ENCODE data around the gene CYP27C1. TPM values are rescaled to one million over a fixed set of nuclear protein-coding genes. Genes with fewer than 3 reads are reported as not detected.
A peak's percentile ranks its signal among the peaks of the same experiment; 100 is the strongest.

Gene CYP27C1
- total RNA-seq, 1 experiment from 2014 or later = 2.9 TPM

GRCh38 chr2:127162261-127163089 is 57.6 kb downstream of the CYP27C1 start:
- DNase-seq (ENCODE audit: low read depth) = no peak
- in situ Hi-C loops (cut with HindIII; ENCODE audit: low pct_unique_long_range_greater_than_20kb, low sequenced_read_pairs) = no loop called here

DNA sequence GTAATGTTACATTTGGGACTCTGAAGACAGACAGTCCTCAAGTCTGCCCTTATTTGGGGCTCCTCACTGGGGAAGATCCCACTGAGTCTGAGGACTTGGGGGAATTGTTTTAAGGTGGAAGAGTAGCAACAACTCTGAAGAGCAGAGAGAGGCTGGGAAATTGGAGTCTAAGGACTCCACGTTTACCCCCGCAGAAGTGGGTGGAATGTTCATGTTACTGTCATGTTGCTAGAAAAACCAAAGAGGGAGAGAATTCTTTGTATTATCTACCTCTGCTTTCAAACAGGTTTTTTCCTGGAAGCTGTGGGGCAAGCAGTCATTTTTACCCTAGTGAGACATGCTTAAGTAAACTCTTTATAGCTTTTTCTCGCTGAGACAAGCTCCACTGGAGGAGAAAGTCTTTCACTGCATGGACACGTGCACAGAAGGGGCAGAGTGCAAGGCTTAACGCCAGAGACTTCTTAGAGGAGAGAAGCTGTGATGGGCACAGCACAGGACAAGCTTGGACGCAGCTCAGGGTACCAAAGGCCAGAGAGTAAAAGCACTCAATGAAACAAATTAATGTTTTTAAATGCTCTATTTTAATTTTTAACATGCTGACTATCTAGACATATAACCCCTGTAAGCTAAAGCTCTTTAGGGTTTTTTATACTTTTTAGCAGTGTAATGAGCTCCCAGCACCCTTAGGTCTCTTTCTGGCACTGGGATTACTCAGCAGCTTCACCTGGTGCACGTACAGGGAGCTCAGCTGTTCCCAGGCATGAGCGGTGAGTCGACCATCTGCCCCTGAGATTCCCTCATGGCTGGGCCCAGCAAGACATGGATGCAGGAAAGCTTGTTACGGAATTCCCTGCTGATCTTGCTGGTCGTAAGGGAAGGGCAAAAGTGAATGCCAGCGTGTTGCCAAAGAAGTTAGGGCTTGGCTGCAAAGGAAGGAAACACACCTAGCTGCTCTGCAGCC is 58.6 kb downstream of the CYP27C1 start:
- in situ Hi-C loops (cut with HindIII; ENCODE audit: low pct_unique_long_range_greater_than_20kb, low sequenced_read_pairs) = no loop called here
- peak; percentile 53 for DNase-seq (ENCODE audit: low read depth)

GRCh38 chr2:127160676-127161075 is 59.4 kb downstream of the CYP27C1 start:
- in situ Hi-C loops (cut with HindIII; ENCODE audit: low pct_unique_long_range_greater_than_20kb, low sequenced_read_pairs) = no loop called here
- no peak for DNase-seq (ENCODE audit: low read depth)

GRCh38 chr2:127159543-127159942 is 60.6 kb downstream of the CYP27C1 start:
- in situ Hi-C loops (cut with HindIII; ENCODE audit: low pct_unique_long_range_greater_than_20kb, low sequenced_read_pairs) = no loop called here

GRCh38 chr2:127158614-127159290 is 61.3 kb downstream of the CYP27C1 start:
- in situ Hi-C loops (cut with HindIII; ENCODE audit: low pct_unique_long_range_greater_than_20kb, low sequenced_read_pairs) = no loop called here
- DNase-seq (ENCODE audit: low read depth) = no peak

More at GRCh38 chr2:127159543-127159942, 60.6 kb downstream of the CYP27C1 start:
- DNase-seq (ENCODE audit: low read depth) = no peak

DNA sequence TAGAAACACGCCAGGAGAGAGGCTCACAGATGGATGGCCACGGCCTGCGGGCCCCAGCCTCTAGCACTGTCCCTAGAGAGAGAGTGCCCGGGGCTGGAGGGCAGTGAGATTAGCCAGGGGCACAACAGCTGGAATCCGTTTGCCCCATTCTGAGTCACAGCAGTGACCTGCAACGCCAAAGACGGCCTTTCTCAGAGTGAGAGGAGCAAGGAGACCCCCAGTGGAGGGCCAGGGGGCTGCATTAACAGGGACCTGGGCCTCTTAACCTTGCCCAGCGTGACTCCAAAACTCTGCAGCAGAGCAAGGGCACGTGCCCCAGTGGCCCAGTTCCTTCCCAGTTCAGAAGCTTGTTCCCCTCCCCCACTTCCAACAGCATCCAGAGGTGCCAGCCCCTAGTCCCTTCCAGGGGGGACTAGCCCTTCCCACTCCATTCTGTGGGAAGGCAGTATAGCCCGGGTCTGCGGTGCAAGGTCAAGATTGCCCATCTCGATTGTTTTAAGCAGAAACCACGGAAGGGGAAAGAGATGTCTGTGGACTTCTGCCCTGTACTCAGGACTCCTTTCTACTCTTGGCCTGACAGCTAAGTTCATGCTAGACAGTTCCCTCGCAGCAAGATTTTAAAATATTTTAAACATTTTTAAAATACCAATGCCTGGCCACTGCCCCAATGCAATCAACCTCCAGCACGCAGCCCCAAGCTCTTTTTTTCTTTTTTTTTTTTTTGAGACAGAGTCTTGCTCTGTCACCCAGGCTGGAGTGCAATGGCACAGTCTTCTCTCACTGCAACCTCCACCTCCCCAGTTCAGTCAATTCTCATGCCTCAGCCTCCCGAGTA is 62.2 kb downstream of the CYP27C1 start:
- in situ Hi-C loops (cut with HindIII; ENCODE audit: low pct_unique_long_range_greater_than_20kb, low sequenced_read_pairs) = no loop called here
- no peak for DNase-seq (ENCODE audit: low read depth)

GRCh38 chr2:127157114-127157513 is 63.0 kb downstream of the CYP27C1 start:
- DNase-seq (ENCODE audit: low read depth) = no peak

DNA sequence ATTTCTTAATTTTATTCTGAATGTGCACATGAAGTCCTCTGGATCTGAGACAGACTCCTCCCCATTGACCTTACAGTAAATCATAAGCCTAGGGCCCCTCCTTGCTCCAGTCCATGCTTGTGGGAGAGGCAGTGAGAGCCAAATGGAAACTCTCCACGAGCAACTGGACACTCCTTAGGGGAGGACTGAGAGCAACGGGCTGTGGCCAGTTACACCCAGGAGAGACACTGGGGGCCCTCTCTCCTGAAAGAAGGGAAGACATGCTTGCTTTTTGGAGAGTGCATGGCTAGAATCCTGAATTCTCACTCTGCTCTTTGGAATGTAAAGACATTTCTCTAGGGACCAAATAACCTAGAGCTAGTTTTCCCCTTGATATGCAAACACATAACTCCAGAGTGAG is 64.2 kb downstream of the CYP27C1 start:
- DNase-seq (ENCODE audit: low read depth) = peak; percentile 30
- in situ Hi-C loops (cut with HindIII; ENCODE audit: low pct_unique_long_range_greater_than_20kb, low sequenced_read_pairs) = no loop called here

More at GRCh38 chr2:127157114-127157513, 63.0 kb downstream of the CYP27C1 start:
- in situ Hi-C loops (cut with HindIII; ENCODE audit: low pct_unique_long_range_greater_than_20kb, low sequenced_read_pairs) = no loop called here

- in situ Hi-C loops (cut with HindIII; ENCODE audit: low pct_unique_long_range_greater_than_20kb, low sequenced_read_pairs) = no loop called here
- DNase-seq (ENCODE audit: low read depth) = no peak
These were observed 65.0 kb downstream of the CYP27C1 start for GRCh38 chr2:127155028-127155581.

DNA sequence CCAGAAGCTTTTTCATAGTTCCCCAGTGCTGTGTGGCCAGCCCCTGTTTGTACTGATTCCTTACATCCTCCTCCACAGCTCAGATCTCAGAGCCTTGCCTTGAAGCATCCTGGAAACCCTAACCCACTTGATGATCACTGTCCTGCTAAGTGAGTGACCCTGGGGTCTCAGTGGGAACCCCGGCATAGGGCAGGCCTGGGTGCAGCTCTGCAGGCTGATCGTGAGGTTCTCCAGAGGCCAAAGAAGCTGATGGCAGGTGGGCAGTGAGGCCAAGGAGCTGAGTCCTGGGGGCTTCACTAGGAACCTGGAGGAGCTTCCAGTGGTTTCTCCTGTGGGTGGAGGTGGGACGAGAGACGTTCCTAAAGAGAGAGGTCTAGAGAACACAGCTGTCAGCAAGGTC is 65.7 kb downstream of the CYP27C1 start:
- no peak for DNase-seq (ENCODE audit: low read depth)
- in situ Hi-C loops (cut with HindIII; ENCODE audit: low pct_unique_long_range_greater_than_20kb, low sequenced_read_pairs) = no loop called here

- in situ Hi-C loops (cut with HindIII; ENCODE audit: low pct_unique_long_range_greater_than_20kb, low sequenced_read_pairs) = no loop called here
- peak; percentile 55 for DNase-seq (ENCODE audit: low read depth)
These were observed 66.4 kb downstream of the CYP27C1 start for GRCh38 chr2:127153691-127154158.

- DNase-seq (ENCODE audit: low read depth) = no peak
- in situ Hi-C loops (cut with HindIII; ENCODE audit: low pct_unique_long_range_greater_than_20kb, low sequenced_read_pairs) = no loop called here
These were observed 69.1 kb downstream of the CYP27C1 start for GRCh38 chr2:127150996-127151395.

- DNase-seq (ENCODE audit: low read depth) = peak; percentile 30
- in situ Hi-C loops (cut with HindIII; ENCODE audit: low pct_unique_long_range_greater_than_20kb, low sequenced_read_pairs) = no loop called here
These were observed 70.7 kb downstream of the CYP27C1 start for GRCh38 chr2:127149384-127149783.

- DNase-seq (ENCODE audit: low read depth) = no peak
These were observed 73.1 kb downstream of the CYP27C1 start for GRCh38 chr2:127146820-127147502.

GRCh38 chr2:127146071-127146725 is 73.9 kb downstream of the CYP27C1 start:
- in situ Hi-C loops (cut with HindIII; ENCODE audit: low pct_unique_long_range_greater_than_20kb, low sequenced_read_pairs) = no loop called here
- no peak for DNase-seq (ENCODE audit: low read depth)

More at GRCh38 chr2:127146820-127147502, 73.1 kb downstream of the CYP27C1 start:
- in situ Hi-C loops (cut with HindIII; ENCODE audit: low pct_unique_long_range_greater_than_20kb, low sequenced_read_pairs) = no loop called here

- no peak for DNase-seq (ENCODE audit: low read depth)
- in situ Hi-C loops (cut with HindIII; ENCODE audit: low pct_unique_long_range_greater_than_20kb, low sequenced_read_pairs) = no loop called here
These were observed 74.7 kb downstream of the CYP27C1 start for GRCh38 chr2:127145280-127145895.

Data from Caki2 (cell line).